Peyer's patch (tissue), 4 donors: ENCODE measurements around the gene EIF4EBP3. TPM values are rescaled to one million over a fixed set of nuclear protein-coding genes. Genes with fewer than 3 reads are reported as not detected.
A peak's percentile ranks its signal among the peaks of the same experiment; 100 is the strongest.
"Not testable (repeated sequence)": the region's sequence is repeated elsewhere in the genome, so short reads cannot be mapped to it uniquely, and the experiment has no call there.

ENCODE experiments used
- DNase-seq, 3 donors: peaks; one replicate each; pipeline ENCODE4 v3.0.0-alpha.2; 2017 to 2019
- H3K27ac ChIP-seq, 4 donors: fragments of 200-600 bp; sonication (generic); one replicate each; pipeline ENCODE4 v1.5.1; 2016 to 2019
- H3K27me3 ChIP-seq, 2 donors: fragments of 200-600 bp; sonication (generic); one replicate each; pipeline ENCODE4 v1.5.1; 2019
- H3K36me3 ChIP-seq, 3 donors: fragments of 200-600 bp; sonication (generic); one replicate each; pipeline ENCODE4 v1.5.1; 2016 to 2019
- H3K4me1 ChIP-seq, 4 donors: fragments of 200-600 bp; sonication (generic); one replicate each; pipeline ENCODE4 v1.5.1; 2016 to 2019
- H3K4me3 ChIP-seq, 4 donors: fragments of 200-600 bp; sonication (generic); 1 replicate in 3 of 4; 2 replicates in 1 of 4; pipeline ENCODE4 v1.5.1; 2016 to 2019; ENCODE audit warnings: mild to moderate bottlenecking in 1 of 4
- H3K9me3 ChIP-seq, 4 donors: fragments of 200-600 bp; sonication (generic); one replicate each; pipeline ENCODE4 v1.5.1; 2016 to 2019; ENCODE audit warnings: mild to moderate bottlenecking in 1 of 4
- POLR2A ChIP-seq, 2 donors: fragments of 450-650 bp; IDR thresholded peaks; one replicate each; pipeline ENCODE4 v1.5.1; 2017; ENCODE audit warnings: antibody characterized with exemption in 2 of 2, mild to moderate bottlenecking in 2 of 2, moderate library complexity in 2 of 2
- total RNA-seq, 4 donors: library from RNA; depleted of rRNA; stranded (reverse); fragments of >200 nt; gene quantifications; one replicate each; pipeline ENCODE4 v1.1.0, GENCODE V29; 2016
- TF ChIP-seq, protein P1 (sequence below), 6 experiments: fragments of 450-650 bp in 4 of 6; fragments of 200-600 bp in 2 of 6; sonication (generic) in 1 of 6; IDR thresholded peaks; one replicate each; pipeline ENCODE4 v1.5.1; 2017 to 2019; ENCODE audit warnings: antibody characterized with exemption in 6 of 6, mild to moderate bottlenecking in 3 of 6, moderate library complexity in 1 of 6

EIF4EBP3 gene
- total RNA-seq, 4 donors from 2014 or later = 32.4 to 46.1 (median 32.9) TPM; not detected in 1

DNA sequence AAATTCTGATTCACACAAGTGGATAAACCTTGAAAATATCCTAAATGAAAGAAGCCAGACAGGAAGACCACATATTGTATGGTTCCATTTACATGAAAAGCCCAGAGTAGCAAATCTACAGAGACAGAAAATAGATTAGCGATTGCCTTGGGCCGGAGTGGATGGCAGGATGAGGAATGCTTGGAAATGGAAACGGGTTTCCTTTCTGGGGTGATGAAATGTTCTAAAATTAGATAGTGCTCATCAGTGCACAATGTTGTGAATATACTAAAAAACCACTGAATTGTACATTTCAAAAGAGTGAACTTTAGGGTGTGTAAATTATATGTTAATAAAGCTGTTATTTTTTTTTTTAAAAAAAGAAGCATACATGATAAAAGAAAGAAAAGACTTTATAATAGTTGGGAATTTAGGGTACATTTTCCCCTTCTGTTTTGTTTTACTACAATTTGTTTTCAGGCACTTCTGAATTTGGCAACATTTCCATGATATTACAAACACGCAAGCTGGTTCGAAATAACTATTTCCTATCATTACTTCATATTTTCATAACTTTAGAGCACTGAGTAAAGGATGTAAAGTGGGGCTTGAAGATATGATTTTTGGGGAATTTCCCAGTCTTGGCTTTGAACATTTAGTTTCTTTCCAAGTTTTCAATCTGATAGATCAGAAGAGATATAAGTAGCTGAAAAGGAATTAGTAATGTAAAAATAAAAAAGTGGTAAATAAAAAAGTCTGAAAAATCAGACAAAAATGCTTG is 41.0 kb downstream of the EIF4EBP3 start:
- TF ChIP-seq POLR2A (IDR thresholded peaks at IDR 0.05) = no peak
- TF ChIP-seq, protein P1, sequence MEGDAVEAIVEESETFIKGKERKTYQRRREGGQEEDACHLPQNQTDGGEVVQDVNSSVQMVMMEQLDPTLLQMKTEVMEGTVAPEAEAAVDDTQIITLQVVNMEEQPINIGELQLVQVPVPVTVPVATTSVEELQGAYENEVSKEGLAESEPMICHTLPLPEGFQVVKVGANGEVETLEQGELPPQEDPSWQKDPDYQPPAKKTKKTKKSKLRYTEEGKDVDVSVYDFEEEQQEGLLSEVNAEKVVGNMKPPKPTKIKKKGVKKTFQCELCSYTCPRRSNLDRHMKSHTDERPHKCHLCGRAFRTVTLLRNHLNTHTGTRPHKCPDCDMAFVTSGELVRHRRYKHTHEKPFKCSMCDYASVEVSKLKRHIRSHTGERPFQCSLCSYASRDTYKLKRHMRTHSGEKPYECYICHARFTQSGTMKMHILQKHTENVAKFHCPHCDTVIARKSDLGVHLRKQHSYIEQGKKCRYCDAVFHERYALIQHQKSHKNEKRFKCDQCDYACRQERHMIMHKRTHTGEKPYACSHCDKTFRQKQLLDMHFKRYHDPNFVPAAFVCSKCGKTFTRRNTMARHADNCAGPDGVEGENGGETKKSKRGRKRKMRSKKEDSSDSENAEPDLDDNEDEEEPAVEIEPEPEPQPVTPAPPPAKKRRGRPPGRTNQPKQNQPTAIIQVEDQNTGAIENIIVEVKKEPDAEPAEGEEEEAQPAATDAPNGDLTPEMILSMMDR (IDR thresholded peaks at IDR 0.05) = no peak
- Histone ChIP-seq H3K4me1 (no peaks in the 10 kb centered on the region), H3K9me3 (no peaks in the 10 kb centered on the region), H3K27me3 (no peaks in the 10 kb centered on the region), H3K4me3 (no peak overlapping the region), H3K27ac (peak overlapping the region in 2 of 4 donors; percentile 19 to 43), H3K36me3 (no peaks in the 10 kb centered on the region)
- DNase-seq = no peak

GRCh38 chr5:140590861-140591260 is 43.4 kb downstream of the EIF4EBP3 start:
- H3K27me3 ChIP-seq = no peaks in the 10 kb centered on the region
- no peaks in the 10 kb centered on the region for H3K4me1 ChIP-seq
- H3K27ac ChIP-seq = no peak overlapping the region
- H3K9me3 ChIP-seq = no peaks in the 10 kb centered on the region
- DNase-seq = no peak
- TF ChIP-seq POLR2A (IDR thresholded peaks at IDR 0.05) = no peak
- TF ChIP-seq, protein P1 (IDR thresholded peaks at IDR 0.05) = no peak
- H3K36me3 ChIP-seq = no peaks in the 10 kb centered on the region
- H3K4me3 ChIP-seq = no peak overlapping the region

DNA sequence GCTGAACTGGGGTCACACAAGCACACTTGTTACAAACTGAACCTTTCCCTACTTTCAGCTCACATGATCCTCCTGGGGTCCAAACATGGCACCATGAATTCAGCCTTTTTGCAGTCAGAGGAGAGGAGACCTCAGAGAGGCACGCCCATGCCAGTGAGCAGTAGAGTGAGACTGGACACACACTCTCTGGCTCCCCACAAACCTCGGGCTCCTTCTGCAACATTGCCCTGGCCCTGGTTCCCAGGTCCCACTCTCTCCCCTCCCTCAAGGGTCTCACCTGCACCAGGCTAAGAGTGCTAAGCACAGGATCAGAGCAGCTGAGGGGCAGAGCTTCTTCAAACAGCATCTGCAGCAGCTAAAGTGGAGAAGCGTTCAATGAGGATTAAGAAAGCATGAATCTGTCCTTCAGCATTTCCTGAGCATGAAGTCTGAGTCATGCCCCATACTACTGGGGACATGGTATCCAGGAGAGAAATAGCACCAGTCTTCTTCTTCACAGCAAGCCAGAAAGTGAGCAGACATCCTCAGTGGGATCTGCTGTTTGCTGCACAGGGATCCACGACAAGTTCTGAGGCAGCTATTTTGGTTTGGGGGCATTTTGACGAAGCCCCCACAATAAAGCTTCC is 44.4 kb downstream of the EIF4EBP3 start:
- no peaks in the 10 kb centered on the region for H3K27me3 ChIP-seq
- no peaks in the 10 kb centered on the region for H3K36me3 ChIP-seq
- no peaks in the 10 kb centered on the region for H3K4me1 ChIP-seq
- no peaks in the 10 kb centered on the region for H3K9me3 ChIP-seq
- no peak for DNase-seq
- H3K4me3 ChIP-seq = no peak overlapping the region
- no peak overlapping the region for H3K27ac ChIP-seq
- TF ChIP-seq, protein P1 (IDR thresholded peaks at IDR 0.05) = no peak
- no peak for TF ChIP-seq POLR2A (IDR thresholded peaks at IDR 0.05)

GRCh38 chr5:140593070-140593469 is 45.6 kb downstream of the EIF4EBP3 start:
- H3K4me1 ChIP-seq, H3K27me3 ChIP-seq, H3K9me3 ChIP-seq, H3K27ac ChIP-seq, H3K4me3 ChIP-seq, DNase-seq, H3K36me3 ChIP-seq: not testable (repeated sequence)

GRCh38 chr5:140594169-140594568 is 46.7 kb downstream of the EIF4EBP3 start:
- TF ChIP-seq POLR2A (IDR thresholded peaks at IDR 0.05) = no peak
- TF ChIP-seq, protein P1 (IDR thresholded peaks at IDR 0.05) = no peak
- H3K27ac ChIP-seq = no peak overlapping the region
- no peaks in the 10 kb centered on the region for H3K27me3 ChIP-seq
- H3K36me3 ChIP-seq = no peaks in the 10 kb centered on the region
- H3K4me1 ChIP-seq = no peaks in the 10 kb centered on the region
- no peak overlapping the region for H3K4me3 ChIP-seq
- no peak for DNase-seq
- no peaks in the 10 kb centered on the region for H3K9me3 ChIP-seq

GRCh38 chr5:140595538-140596300 is 48.3 kb downstream of the EIF4EBP3 start:
- no peak for TF ChIP-seq POLR2A (IDR thresholded peaks at IDR 0.05)
- TF ChIP-seq, protein P1 (IDR thresholded peaks at IDR 0.05) = no peak
- DNase-seq = peak in 1 of 3 donors; percentile 60
- H3K9me3 ChIP-seq = no peaks in the 10 kb centered on the region
- no peaks in the 10 kb centered on the region for H3K27me3 ChIP-seq
- H3K36me3 ChIP-seq = no peaks in the 10 kb centered on the region
- H3K27ac ChIP-seq = no peak overlapping the region
- no peaks in the 10 kb centered on the region for H3K4me1 ChIP-seq
- H3K4me3 ChIP-seq = no peak overlapping the region
